SIG-M5 treated with dmso at 0.1 percent for 504 hours (cell line): ENCODE data around the gene MGA.

Experiments
- DNase-seq: peaks from one replicate; lab custom pipeline; 2025; ENCODE audit not compliant: unreplicated experiment; lab: John Stamatoyannopoulos, UW

The MGA gene

GRCh38 chr15:41804916-41805666, 144.9 kb downstream of the MGA start:
- no peak for DNase-seq

GRCh38 chr15:41805711-41806110, 145.5 kb downstream of the MGA start:
- DNase-seq, result no peak

- no peak for DNase-seq
These were observed 146.3 kb downstream of the MGA start for GRCh38 chr15:41806291-41807181.

GRCh38 chr15:41809121-41809520, 148.9 kb downstream of the MGA start:
- DNase-seq, result no peak

GRCh38 chr15:41809526-41810220, 149.5 kb downstream of the MGA start:
- DNase-seq, result no peak

- no peak for DNase-seq
These were observed 150.6 kb downstream of the MGA start for GRCh38 chr15:41810651-41811431.

GRCh38 chr15:41811432-41812195, 151.4 kb downstream of the MGA start:
- DNase-seq, result peak; percentile 68

GRCh38 chr15:41812820-41813375, 152.7 kb downstream of the MGA start:
- DNase-seq, result no peak

- DNase-seq, result no peak
These were observed 153.2 kb downstream of the MGA start for GRCh38 chr15:41813426-41813825.

GRCh38 chr15:41814534-41814933, 154.3 kb downstream of the MGA start:
- DNase-seq, result no peak

GRCh38 chr15:41816788-41817187, 156.6 kb downstream of the MGA start:
- no peak for DNase-seq

GRCh38 chr15:41817327-41817726, 157.1 kb downstream of the MGA start:
- no peak for DNase-seq

- no peak for DNase-seq
These were observed 157.6 kb downstream of the MGA start for GRCh38 chr15:41817781-41818180.

- DNase-seq, result no peak
These were observed 159.3 kb downstream of the MGA start for GRCh38 chr15:41819455-41820050.

- no peak for DNase-seq
These were observed 160.7 kb downstream of the MGA start for GRCh38 chr15:41820791-41821423.

- no peak for DNase-seq
These were observed 161.6 kb downstream of the MGA start for GRCh38 chr15:41821831-41822230.

- no peak for DNase-seq
These were observed 162.3 kb downstream of the MGA start for GRCh38 chr15:41822471-41822870.
